Natural killer cell (primary cell): ENCODE measurements around the gene PPIL1. TPM values are rescaled to one million over a fixed set of nuclear protein-coding genes. Genes with fewer than 3 reads are reported as not detected.

ENCODE experiments used
- ATAC-seq, 3 donors: fragments of 150-1000 bp in 2 of 3; fragments of 200-7000 bp in 1 of 3; cut with Tn5 transposase; 1 replicate in 1 of 3; 2 replicates in 2 of 3; pipeline ENCODE4 v1.10.0; 2021; ENCODE audit warnings: mild to moderate bottlenecking in 2 of 3, moderate library complexity in 2 of 3
- DNase-seq, 2 donors: peaks; one replicate each; pipeline versions ENCODE4 v3.0.0 to v3.0.0-alpha.2; 2013 to 2021; ENCODE audit warnings: mixed read lengths in 1 of 2
- H3K27ac ChIP-seq: one replicate; pipeline ENCODE4 v1.5.1; 2013; ENCODE audit warnings: mild to moderate bottlenecking, low read length
- H3K27me3 ChIP-seq: one replicate; pipeline ENCODE4 v1.6.1; 2013; ENCODE audit warnings: low read length; ENCODE audit not compliant: control insufficient read depth, insufficient read depth
- H3K36me3 ChIP-seq: one replicate; pipeline ENCODE4 v1.6.1; 2013; ENCODE audit warnings: low read length; ENCODE audit not compliant: control insufficient read depth, insufficient read depth
- H3K4me1 ChIP-seq: one replicate; pipeline ENCODE4 v1.6.1; 2013; ENCODE audit warnings: low read length; ENCODE audit not compliant: control insufficient read depth, insufficient read depth
- H3K4me3 ChIP-seq: one replicate; pipeline ENCODE4 v1.5.1; 2013; ENCODE audit warnings: low read length
- H3K9me3 ChIP-seq: one replicate; pipeline ENCODE4 v1.6.1; 2013; ENCODE audit warnings: low read length; ENCODE audit not compliant: control insufficient read depth, insufficient read depth
- H3K27ac Mint-ChIP-seq, 2 donors: one replicate each; pipeline ENCODE4 v1.8.0; 2022; ENCODE audit warnings: mild to moderate bottlenecking in 2 of 2, mixed read lengths in 2 of 2, moderate library complexity in 1 of 2
- H3K27me3 Mint-ChIP-seq, 2 donors: one replicate each; pipeline ENCODE4 v1.8.0; 2022; ENCODE audit warnings: low read depth in 2 of 2, mixed read lengths in 2 of 2
- H3K36me3 Mint-ChIP-seq: one replicate; pipeline ENCODE4 v1.8.0; 2022; ENCODE audit warnings: mixed read lengths
- H3K4me1 Mint-ChIP-seq, 2 donors: one replicate each; pipeline ENCODE4 v1.8.0; 2022; ENCODE audit warnings: mixed read lengths in 2 of 2
- H3K4me3 Mint-ChIP-seq: one replicate; pipeline ENCODE4 v1.8.0; 2022; ENCODE audit warnings: mild to moderate bottlenecking, moderate library complexity, mixed read lengths
- H3K9me3 Mint-ChIP-seq, 2 donors: one replicate each; pipeline ENCODE4 v1.8.0; 2022; ENCODE audit warnings: mixed read lengths in 2 of 2
- WGBS: methylation state at CpG from one replicate; pipeline ENCODE4 v1.1.7; 2013; ENCODE audit warnings: missing lambda C conversion rate; ENCODE audit not compliant: insufficient coverage; 5-methylcytosine and 5-hydroxymethylcytosine counted together
- intact Hi-C: fragments of 100-400 bp; cut with micrococcal nuclease; formaldehyde crosslinking; loops from one replicate; pipeline ENCODE4 v1.14.2; 2022
- total RNA-seq, 4 donors: library from RNA; stranded (reverse); fragments of 120-200 nt in 1 of 4; gene quantifications; one replicate each; pipeline versions ENCODE4 v1.2.3 to v1.2.4, GENCODE V29; 2013 to 2022
- TF ChIP-seq, protein P1 (sequence below): fragments of 200-600 bp; IDR thresholded peaks from one replicate; pipeline ENCODE4 v1.8.0; 2022; ENCODE audit warnings: antibody characterized with exemption

Gene PPIL1
- total RNA-seq, 3 donors from 2014 or later (not counting 1 experiment from before 2014, with no cell fraction given), result 2.6 to 5.2 (median 5.1) TPM

DNA sequence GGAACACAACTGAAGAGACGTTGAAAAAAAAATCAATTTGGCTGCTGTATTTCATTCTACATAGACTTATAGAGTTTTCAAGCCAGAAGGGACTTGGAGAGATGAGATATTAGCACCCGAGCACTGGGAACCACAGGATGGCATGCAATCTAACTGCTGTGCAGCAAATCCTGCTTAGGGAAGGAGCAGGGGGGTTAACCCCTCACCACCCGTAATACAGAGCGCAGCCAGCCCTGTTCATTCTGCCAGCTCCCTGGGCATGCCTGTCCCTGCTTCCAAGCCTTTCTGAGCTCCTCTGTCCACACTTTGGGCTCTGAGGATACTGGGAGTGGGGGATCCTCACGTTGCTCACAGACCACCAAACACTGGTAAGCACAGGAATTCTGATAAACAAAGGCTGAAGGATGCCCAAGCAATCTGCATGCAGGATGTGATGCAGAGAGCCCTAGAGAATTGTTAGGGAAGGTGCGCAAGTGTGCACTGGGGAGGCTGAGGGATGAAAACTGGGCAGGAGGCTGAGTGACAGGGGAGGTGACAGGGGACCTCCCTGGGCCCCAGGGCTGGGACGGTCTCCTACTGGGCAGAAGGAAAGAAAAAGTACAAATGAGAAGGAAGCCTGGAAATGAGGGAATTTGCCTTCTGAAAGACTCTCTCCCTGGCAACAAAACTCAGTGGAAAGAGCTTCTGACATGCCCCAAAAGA is 69.4 kb downstream of the PPIL1 start:
- no peaks in the 10 kb centered on the region for H3K9me3 ChIP-seq
- H3K36me3 Mint-ChIP-seq, result no peaks in the 10 kb centered on the region
- 76% methylated on average over 7 of the region's 7 CpGs for WGBS
- H3K27me3 Mint-ChIP-seq, result peaks cover 9 to 22% of the 10 kb centered on the region in 2 donors
- H3K27me3 ChIP-seq, result no peaks in the 10 kb centered on the region
- H3K9me3 Mint-ChIP-seq, result no peaks in the 10 kb centered on the region
- H3K27ac Mint-ChIP-seq, result no peak overlapping the region
- H3K36me3 ChIP-seq, result no peaks in the 10 kb centered on the region
- H3K4me1 ChIP-seq, result no peaks in the 10 kb centered on the region
- H3K4me3 Mint-ChIP-seq, result no peak overlapping the region
- intact Hi-C loops, result no loop called here
- DNase-seq (no peak), ATAC-seq (no peak)
- no peak overlapping the region for H3K4me3 ChIP-seq
- TF ChIP-seq, protein P1, sequence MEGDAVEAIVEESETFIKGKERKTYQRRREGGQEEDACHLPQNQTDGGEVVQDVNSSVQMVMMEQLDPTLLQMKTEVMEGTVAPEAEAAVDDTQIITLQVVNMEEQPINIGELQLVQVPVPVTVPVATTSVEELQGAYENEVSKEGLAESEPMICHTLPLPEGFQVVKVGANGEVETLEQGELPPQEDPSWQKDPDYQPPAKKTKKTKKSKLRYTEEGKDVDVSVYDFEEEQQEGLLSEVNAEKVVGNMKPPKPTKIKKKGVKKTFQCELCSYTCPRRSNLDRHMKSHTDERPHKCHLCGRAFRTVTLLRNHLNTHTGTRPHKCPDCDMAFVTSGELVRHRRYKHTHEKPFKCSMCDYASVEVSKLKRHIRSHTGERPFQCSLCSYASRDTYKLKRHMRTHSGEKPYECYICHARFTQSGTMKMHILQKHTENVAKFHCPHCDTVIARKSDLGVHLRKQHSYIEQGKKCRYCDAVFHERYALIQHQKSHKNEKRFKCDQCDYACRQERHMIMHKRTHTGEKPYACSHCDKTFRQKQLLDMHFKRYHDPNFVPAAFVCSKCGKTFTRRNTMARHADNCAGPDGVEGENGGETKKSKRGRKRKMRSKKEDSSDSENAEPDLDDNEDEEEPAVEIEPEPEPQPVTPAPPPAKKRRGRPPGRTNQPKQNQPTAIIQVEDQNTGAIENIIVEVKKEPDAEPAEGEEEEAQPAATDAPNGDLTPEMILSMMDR, result no peak
- H3K27ac ChIP-seq, result no peak overlapping the region
- no peaks in the 10 kb centered on the region for H3K4me1 Mint-ChIP-seq

Other genes starting within 250 kb of the PPIL1 start
- 10 to 100 TPM; 19.1 to 40.7 (median 25.4) TPM for gene CDKN1A, start 196.1 kb downstream of the PPIL1 start, total RNA-seq
- 10 to 100 TPM in 1 of 3 donors, under 1 TPM in 2; 0.09 to 12.9 (median 0.70) TPM for gene RAB44, start 177.0 kb downstream of the PPIL1 start, total RNA-seq
- gene CPNE5, start 35.4 kb downstream of the PPIL1 start, total RNA-seq, result 1 to 10 TPM; 1.2 to 8.5 (median 2.0) TPM
- gene C6orf89, start 11.1 kb upstream of the PPIL1 start, total RNA-seq, result 10 to 100 TPM; 34.3 to 47.0 (median 46.3) TPM
- 1 to 10 TPM in 2 of 3 donors, under 1 TPM in 1; 0.33 to 1.8 (median 1.1) TPM for gene PI16, start 79.9 kb upstream of the PPIL1 start, total RNA-seq
- gene MTCH1, start 111.4 kb upstream of the PPIL1 start, total RNA-seq, result 100 to 1,000 TPM; 158 to 180 (median 162) TPM
- gene FGD2, start 130.9 kb upstream of the PPIL1 start, total RNA-seq, result 10 to 100 TPM in 2 of 3 donors, 1 to 10 TPM in 1; 6.3 to 22.3 (median 14.1) TPM